Tibial nerve (tissue), 4 donors: ENCODE results near the gene DDAH2. TPM values are rescaled to one million over a fixed set of nuclear protein-coding genes. Genes with fewer than 3 reads are reported as not detected.

ENCODE experiments used
- DNase-seq, 2 donors: peaks; one replicate each; pipeline ENCODE4 v3.0.0-alpha.2; 2019; ENCODE audit warnings: low spot score in 2 of 2
- H3K27ac ChIP-seq, 4 donors: fragments of 200-600 bp; sonication (generic) in 3 of 4; one replicate each; pipeline ENCODE4 v1.5.1; 2017 to 2019; ENCODE audit warnings: mild to moderate bottlenecking in 1 of 4
- H3K27me3 ChIP-seq, 2 donors: fragments of 200-600 bp; sonication (generic) in 1 of 2; one replicate each; pipeline versions ENCODE4 v1.5.1 to v1.6.0; 2017 to 2019
- H3K36me3 ChIP-seq, 3 donors: fragments of 200-600 bp; sonication (generic); one replicate each; pipeline ENCODE4 v1.5.1; 2018 to 2019
- H3K4me1 ChIP-seq, 4 donors: fragments of 200-600 bp; sonication (generic) in 3 of 4; one replicate each; pipeline ENCODE4 v1.5.1; 2017 to 2019
- H3K4me3 ChIP-seq, 4 donors: fragments of 200-600 bp; sonication (generic) in 3 of 4; one replicate each; pipeline ENCODE4 v1.5.1; 2017 to 2019; ENCODE audit warnings: mild to moderate bottlenecking in 1 of 4, moderate library complexity in 1 of 4
- H3K9me3 ChIP-seq, 4 donors: fragments of 200-600 bp; sonication (generic) in 3 of 4; one replicate each; pipeline ENCODE4 v1.5.1; 2017 to 2019
- CTCF ChIP-seq, 5 experiments: fragments of 200-600 bp in 3 of 5; fragments of 450-650 bp in 2 of 5; sonication (generic) in 3 of 5; IDR thresholded peaks; one replicate each; pipeline ENCODE4 v1.5.1; 2016 to 2019; ENCODE audit warnings: antibody characterized with exemption in 5 of 5, mild to moderate bottlenecking in 3 of 5, moderate library complexity in 2 of 5
- EP300 ChIP-seq, 2 donors: sonication (generic); formaldehyde crosslinking; IDR thresholded peaks; one replicate each; pipeline ENCODE4 v1.6.1; 2017; ENCODE audit warnings: antibody characterized with exemption in 2 of 2, mild to moderate bottlenecking in 1 of 2
- POLR2A ChIP-seq, 2 donors: fragments of 450-650 bp; IDR thresholded peaks; one replicate each; pipeline ENCODE4 v1.6.1; 2017; ENCODE audit warnings: antibody characterized with exemption in 2 of 2, mild to moderate bottlenecking in 2 of 2, moderate library complexity in 2 of 2
- WGBS, 2 donors: methylation state at CpG; one replicate each; pipeline ENCODE4 v1.1.5; 2018; 5-methylcytosine and 5-hydroxymethylcytosine counted together
- small RNA-seq: library from RNA; depleted of rRNA; stranded (forward); fragments of <200 nt; gene quantifications from one replicate; pipeline ENCODE3, GENCODE V24; 2016
- total RNA-seq, 4 donors: library from RNA; depleted of rRNA; stranded (reverse); fragments of >200 nt; gene quantifications; one replicate each; pipeline ENCODE4 v1.1.0, GENCODE V29; 2016

Gene DDAH2
- total RNA-seq, 4 donors from 2014 or later: 134 to 193 (median 166) TPM

GRCh38 chr6:31680226-31681134 is 48.6 kb downstream of the DDAH2 start, which contains the start of gene LY6G5C:
Gene LY6G5C, minus strand, starts transcription at chr6:31681067. Its CDS starts 694 bp downstream, at chr6:31680373.
- H3K36me3 ChIP-seq: peaks cover 0 to 4% (median 0%) of the 10 kb centered on the region in 3 donors
- peak within 1 kb of the TSS; percentile 51 to 84 (median 69) for H3K27ac ChIP-seq
- H3K27me3 ChIP-seq: no peaks in the 10 kb centered on the region
- DNase-seq: peak; percentile 70 to 85
- WGBS, 2 donors: 11 to 13% methylated on average over 17 of the region's 17 CpGs
- H3K4me3 ChIP-seq: peak within 1 kb of the TSS; percentile 36 to 60 (median 44)
- H3K4me1 ChIP-seq: peaks cover 0 to 35% (median 4%) of the 10 kb centered on the region in 4 donors
- H3K9me3 ChIP-seq: no peaks in the 10 kb centered on the region
- TF ChIP-seq EP300 (IDR thresholded peaks at IDR 0.05) (peak in 1 of 2 donors; percentile 60), POLR2A (IDR thresholded peaks at IDR 0.05) (no peak), CTCF (IDR thresholded peaks at IDR 0.05) (peak; percentile 65 to 87 (median 74))

GRCh38 chr6:31677955-31678354 is 51.1 kb downstream of the DDAH2 start:
- no peak overlapping the region for H3K4me3 ChIP-seq
- 63 to 71% methylated on average over 8 of the region's 8 CpGs for WGBS, 2 donors
- no peak overlapping the region for H3K27ac ChIP-seq
- H3K36me3 ChIP-seq: peaks cover 0 to 19% (median 5%) of the 10 kb centered on the region in 3 donors
- TF ChIP-seq EP300 (IDR thresholded peaks at IDR 0.05): no peak
- no peak for TF ChIP-seq CTCF (IDR thresholded peaks at IDR 0.05)
- no peak for TF ChIP-seq POLR2A (IDR thresholded peaks at IDR 0.05)
- DNase-seq: no peak
- no peaks in the 10 kb centered on the region for H3K27me3 ChIP-seq
- peaks cover 0 to 26% (median 2%) of the 10 kb centered on the region in 4 donors for H3K4me1 ChIP-seq
- H3K9me3 ChIP-seq: no peaks in the 10 kb centered on the region

Small RNAs within 50 kb of the gene (small RNA-seq; reads per million reads assigned to genes)
- gene LY6G6D (not detected), gene MIR4646 (not detected), gene MSH5-SAPCD1 (not detected), gene RF00019 (not detected), gene RNU6-850P (not detected), gene SAPCD1 (not detected)

Other genes starting within 250 kb of the DDAH2 start
- 1 to 10 TPM; 1.0 to 8.0 (median 4.1) TPM for gene MICB, start 231.2 kb downstream of the DDAH2 start, total RNA-seq
- not detected for gene MCCD1, start 200.3 kb downstream of the DDAH2 start, total RNA-seq
- 100 to 1,000 TPM; 306 to 436 (median 358) TPM for gene DDX39B, start 187.3 kb downstream of the DDAH2 start, total RNA-seq
- 1 to 10 TPM in 3 of 4 donors, under 1 TPM in 1; 0.60 to 3.8 (median 2.2) TPM for gene ATP6V1G2, start 182.7 kb downstream of the DDAH2 start, total RNA-seq
- 10 to 100 TPM; 26.2 to 30.2 (median 27.7) TPM for gene NFKBIL1, start 181.7 kb downstream of the DDAH2 start, total RNA-seq
- gene LTA, start 157.0 kb downstream of the DDAH2 start, total RNA-seq: not detected
- gene TNF, start 153.7 kb downstream of the DDAH2 start, total RNA-seq: not detected
- not detected for gene LTB, start 146.9 kb downstream of the DDAH2 start, total RNA-seq
- 10 to 100 TPM; 15.7 to 86.5 (median 20.8) TPM for gene LST1, start 143.0 kb downstream of the DDAH2 start, total RNA-seq
- gene NCR3, start 136.3 kb downstream of the DDAH2 start, total RNA-seq: not detected
- 10 to 100 TPM; 27.1 to 66.3 (median 50.4) TPM for gene AIF1, start 114.1 kb downstream of the DDAH2 start, total RNA-seq
- gene PRRC2A, start 108.6 kb downstream of the DDAH2 start, total RNA-seq: 100 to 1,000 TPM in 2 of 4 donors, 10 to 100 TPM in 2; 71.4 to 113 (median 88.0) TPM
- gene BAG6, start 76.6 kb downstream of the DDAH2 start, total RNA-seq: 100 to 1,000 TPM; 189 to 228 (median 210) TPM
- gene APOM, start 73.4 kb downstream of the DDAH2 start, total RNA-seq: 1 to 10 TPM in 1 of 4 donors, under 1 TPM in 2, not detected in 1; 0.63 to 2.0 (median 0.90) TPM
- gene C6orf47, start 68.5 kb downstream of the DDAH2 start, total RNA-seq: 10 to 100 TPM; 13.8 to 23.3 (median 20.5) TPM
- 10 to 100 TPM; 18.8 to 30.0 (median 26.5) TPM for gene GPANK1, start 64.3 kb downstream of the DDAH2 start, total RNA-seq
- 100 to 1,000 TPM; 183 to 207 (median 188) TPM for gene CSNK2B, start 63.2 kb downstream of the DDAH2 start, total RNA-seq
- gene LY6G5B, start 59.3 kb downstream of the DDAH2 start, total RNA-seq: 10 to 100 TPM in 2 of 4 donors, 1 to 10 TPM in 2; 7.6 to 13.0 (median 9.8) TPM
- under 1 TPM in 1 of 4 donors, not detected in 3; 0.84 TPM for gene LY6G5C, start 48.2 kb downstream of the DDAH2 start, total RNA-seq
- 10 to 100 TPM; 37.1 to 62.1 (median 49.9) TPM for gene ABHD16A, start 26.0 kb downstream of the DDAH2 start, total RNA-seq
- not detected for gene LY6G6F, start 22.4 kb downstream of the DDAH2 start, total RNA-seq
- not detected for gene LY6G6D, start 14.0 kb downstream of the DDAH2 start, total RNA-seq
- gene LY6G6C, start 7.6 kb downstream of the DDAH2 start, total RNA-seq: not detected
- gene MPIG6B, start 5.9 kb downstream of the DDAH2 start, total RNA-seq: not detected
- gene CLIC1, start 7.2 kb upstream of the DDAH2 start, total RNA-seq: 100 to 1,000 TPM; 216 to 341 (median 246) TPM
- gene MSH5, start 10.7 kb upstream of the DDAH2 start, total RNA-seq: 10 to 100 TPM; 12.2 to 25.5 (median 18.4) TPM
- 1 to 10 TPM in 3 of 4 donors, not detected in 1; 1.5 to 5.5 (median 4.8) TPM for gene SAPCD1, start 33.4 kb upstream of the DDAH2 start, total RNA-seq
- gene VWA7, start 48.0 kb upstream of the DDAH2 start, total RNA-seq: under 1 TPM; 0.21 to 0.66 (median 0.35) TPM
- 10 to 100 TPM; 40.8 to 58.6 (median 50.1) TPM for gene VARS1, start 66.5 kb upstream of the DDAH2 start, total RNA-seq
- gene LSM2, start 77.7 kb upstream of the DDAH2 start, total RNA-seq: 10 to 100 TPM; 23.9 to 31.8 (median 28.4) TPM
- gene HSPA1L, start 86.0 kb upstream of the DDAH2 start, total RNA-seq: 1 to 10 TPM in 2 of 4 donors, under 1 TPM in 2; 0.20 to 2.4 (median 1.2) TPM
- 100 to 1,000 TPM; 170 to 304 (median 221) TPM for gene HSPA1A, start 86.2 kb upstream of the DDAH2 start, total RNA-seq
- 100 to 1,000 TPM; 134 to 186 (median 168) TPM for gene HSPA1B, start 98.4 kb upstream of the DDAH2 start, total RNA-seq
- 10 to 100 TPM; 25.8 to 44.6 (median 33.8) TPM for gene NEU1, start 133.5 kb upstream of the DDAH2 start, total RNA-seq
- under 1 TPM in 3 of 4 donors, not detected in 1; 0.22 to 0.84 (median 0.59) TPM for gene SLC44A4, start 149.7 kb upstream of the DDAH2 start, total RNA-seq
- 10 to 100 TPM; 38.2 to 63.9 (median 46.8) TPM for gene EHMT2, start 168.4 kb upstream of the DDAH2 start, total RNA-seq
- gene ZBTB12, start 172.8 kb upstream of the DDAH2 start, total RNA-seq: 1 to 10 TPM in 3 of 4 donors, under 1 TPM in 1; 0.63 to 3.5 (median 2.9) TPM
- gene C2, start 198.4 kb upstream of the DDAH2 start, total RNA-seq: 10 to 100 TPM in 1 of 4 donors, 1 to 10 TPM in 3; 4.6 to 17.4 (median 6.1) TPM
- 10 to 100 TPM; 15.7 to 66.5 (median 26.2) TPM for gene CFB, start 216.8 kb upstream of the DDAH2 start, total RNA-seq
- gene NELFE, start 229.7 kb upstream of the DDAH2 start, total RNA-seq: 100 to 1,000 TPM in 1 of 4 donors, 10 to 100 TPM in 3; 74.1 to 101 (median 88.6) TPM
- gene SKIC2, start 229.9 kb upstream of the DDAH2 start, total RNA-seq: 10 to 100 TPM; 47.1 to 83.1 (median 48.2) TPM
- 10 to 100 TPM; 16.2 to 46.1 (median 34.3) TPM for gene DXO, start 242.8 kb upstream of the DDAH2 start, total RNA-seq